ENCODE results near the gene ANTXR2.

GRCh38 chr4:80081566-80081965 is 8.5 kb upstream of the ANTXR2 start:
- TF ChIP-seq POLR2AphosphoS5 (IDR thresholded peaks at IDR 0.05; ENCODE audit: low read depth, low read length) (no peak), NRF1 (IDR thresholded peaks at IDR 0.05; ENCODE audit: low read depth, low read length) (no peak), FOXM1 (IDR thresholded peaks at IDR 0.05; ENCODE audit: low read depth) (no peak), CTCF (IDR thresholded peaks at IDR 0.05) (no peak), REST (IDR thresholded peaks at IDR 0.05; ENCODE audit: low read depth, low read length) (no peak), TAF1 (IDR thresholded peaks at IDR 0.05; ENCODE audit: borderline replicate concordance, low read depth, low read length) (no peak), TEAD4 (IDR thresholded peaks at IDR 0.05; ENCODE audit: borderline replicate concordance, insufficient read depth) (no peak), CHD2 (IDR thresholded peaks at IDR 0.05; ENCODE audit: low read length, partially characterized antibody) (no peak), RAD21 (IDR thresholded peaks at IDR 0.05; ENCODE audit: low read length) (no peak), TCF12 (IDR thresholded peaks at IDR 0.05) (no peak), NFIC (IDR thresholded peaks at IDR 0.05; ENCODE audit: borderline replicate concordance) (no peak), YY1 (IDR thresholded peaks at IDR 0.05; ENCODE audit: low read depth) (no peak)
- TF ChIP-seq, protein P1, sequence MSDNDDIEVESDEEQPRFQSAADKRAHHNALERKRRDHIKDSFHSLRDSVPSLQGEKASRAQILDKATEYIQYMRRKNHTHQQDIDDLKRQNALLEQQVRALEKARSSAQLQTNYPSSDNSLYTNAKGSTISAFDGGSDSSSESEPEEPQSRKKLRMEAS (IDR thresholded peaks at IDR 0.05; ENCODE audit: low read depth), result no peak
- TF ChIP-seq, protein P2, sequence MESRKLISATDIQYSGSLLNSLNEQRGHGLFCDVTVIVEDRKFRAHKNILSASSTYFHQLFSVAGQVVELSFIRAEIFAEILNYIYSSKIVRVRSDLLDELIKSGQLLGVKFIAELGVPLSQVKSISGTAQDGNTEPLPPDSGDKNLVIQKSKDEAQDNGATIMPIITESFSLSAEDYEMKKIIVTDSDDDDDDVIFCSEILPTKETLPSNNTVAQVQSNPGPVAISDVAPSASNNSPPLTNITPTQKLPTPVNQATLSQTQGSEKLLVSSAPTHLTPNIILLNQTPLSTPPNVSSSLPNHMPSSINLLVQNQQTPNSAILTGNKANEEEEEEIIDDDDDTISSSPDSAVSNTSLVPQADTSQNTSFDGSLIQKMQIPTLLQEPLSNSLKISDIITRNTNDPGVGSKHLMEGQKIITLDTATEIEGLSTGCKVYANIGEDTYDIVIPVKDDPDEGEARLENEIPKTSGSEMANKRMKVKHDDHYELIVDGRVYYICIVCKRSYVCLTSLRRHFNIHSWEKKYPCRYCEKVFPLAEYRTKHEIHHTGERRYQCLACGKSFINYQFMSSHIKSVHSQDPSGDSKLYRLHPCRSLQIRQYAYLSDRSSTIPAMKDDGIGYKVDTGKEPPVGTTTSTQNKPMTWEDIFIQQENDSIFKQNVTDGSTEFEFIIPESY (IDR thresholded peaks at IDR 0.05; ENCODE audit: borderline replicate concordance, low read depth), result no peak
